HEK293 (cell line): ENCODE measurements around the gene DNER.

Experiments
- KLF8 ChIP-seq: fragments of 450-650 bp; formaldehyde crosslinking; IDR thresholded peaks from 2 replicates; pipeline ENCODE4 v1.5.1; 2016; ENCODE audit warnings: missing biosample characterization, missing genetic modification characterization
- YY1 ChIP-seq: fragments of 450-650 bp; formaldehyde crosslinking; IDR thresholded peaks from 2 replicates; pipeline ENCODE4 v1.5.1; 2018; ENCODE audit warnings: missing biosample characterization, missing genetic modification characterization
- ZNF155 ChIP-seq: fragments of 450-650 bp; formaldehyde crosslinking; IDR thresholded peaks from 2 replicates; pipeline ENCODE4 v1.5.1; 2016; ENCODE audit warnings: missing biosample characterization, missing genetic modification characterization
- ZNF184 ChIP-seq: fragments of 450-650 bp; IDR thresholded peaks from 2 replicates; pipeline ENCODE4 v1.5.1; 2018; ENCODE audit warnings: missing biosample characterization, mild to moderate bottlenecking, missing genetic modification characterization
- ZNF416 ChIP-seq: fragments of 450-650 bp; formaldehyde crosslinking; IDR thresholded peaks from 2 replicates; pipeline ENCODE4 v1.5.1; 2016; ENCODE audit warnings: missing biosample characterization, missing genetic modification characterization
- ZNF561 ChIP-seq: fragments of 450-650 bp; IDR thresholded peaks from 2 replicates; pipeline ENCODE4 v1.5.1; 2018; ENCODE audit warnings: missing biosample characterization, missing genetic modification characterization, borderline replicate concordance
- ZNF837 ChIP-seq: fragments of 450-650 bp; formaldehyde crosslinking; IDR thresholded peaks from 2 replicates; pipeline ENCODE4 v1.5.1; 2016; ENCODE audit warnings: missing biosample characterization, missing genetic modification characterization
- ZXDB ChIP-seq: fragments of 450-650 bp; formaldehyde crosslinking; IDR thresholded peaks from 2 replicates; pipeline ENCODE4 v1.5.1; 2016; ENCODE audit warnings: missing biosample characterization, missing genetic modification characterization
- TF ChIP-seq, protein P1 (sequence below): fragments of 450-650 bp; formaldehyde crosslinking; IDR thresholded peaks from 2 replicates; pipeline ENCODE4 v1.5.1; 2016; ENCODE audit warnings: missing biosample characterization, missing genetic modification characterization, low read depth
- TF ChIP-seq, protein P2 (sequence below): fragments of 450-650 bp; formaldehyde crosslinking; IDR thresholded peaks from 2 replicates; pipeline ENCODE4 v1.5.1; 2016; ENCODE audit warnings: missing biosample characterization, missing genetic modification characterization
- TF ChIP-seq, protein P3 (sequence below): fragments of 450-650 bp; IDR thresholded peaks from 2 replicates; pipeline ENCODE4 v1.5.1; 2018; ENCODE audit warnings: missing biosample characterization, mild to moderate bottlenecking, missing genetic modification characterization

DNA sequence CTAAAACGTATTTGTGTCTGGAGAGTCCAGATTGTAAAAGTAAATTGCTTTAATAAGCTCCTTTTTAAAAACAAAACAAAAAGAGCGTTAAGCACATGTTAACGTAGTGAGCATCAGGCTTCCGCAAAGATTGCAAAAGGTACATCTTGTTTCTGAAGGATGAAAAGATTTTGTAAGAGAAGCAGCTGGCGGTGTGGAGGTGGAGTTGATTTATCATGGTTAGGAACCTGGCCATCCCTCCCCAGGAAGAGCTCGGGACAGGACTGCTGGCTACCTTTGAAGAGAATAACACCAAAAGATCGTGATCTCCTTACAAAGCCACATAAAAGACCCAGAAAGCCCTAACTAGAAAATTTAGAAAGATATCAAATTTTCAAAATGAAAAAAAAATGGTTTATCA, 132.2 kb downstream of the DNER start:
- TF ChIP-seq, protein P1, sequence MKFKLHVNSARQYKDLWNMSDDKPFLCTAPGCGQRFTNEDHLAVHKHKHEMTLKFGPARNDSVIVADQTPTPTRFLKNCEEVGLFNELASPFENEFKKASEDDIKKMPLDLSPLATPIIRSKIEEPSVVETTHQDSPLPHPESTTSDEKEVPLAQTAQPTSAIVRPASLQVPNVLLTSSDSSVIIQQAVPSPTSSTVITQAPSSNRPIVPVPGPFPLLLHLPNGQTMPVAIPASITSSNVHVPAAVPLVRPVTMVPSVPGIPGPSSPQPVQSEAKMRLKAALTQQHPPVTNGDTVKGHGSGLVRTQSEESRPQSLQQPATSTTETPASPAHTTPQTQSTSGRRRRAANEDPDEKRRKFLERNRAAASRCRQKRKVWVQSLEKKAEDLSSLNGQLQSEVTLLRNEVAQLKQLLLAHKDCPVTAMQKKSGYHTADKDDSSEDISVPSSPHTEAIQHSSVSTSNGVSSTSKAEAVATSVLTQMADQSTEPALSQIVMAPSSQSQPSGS (tag by site-specific recombination): no peak
- no peak for TF ChIP-seq ZNF837 (tag by site-specific recombination)
- no peak for TF ChIP-seq ZNF184 (tag by site-specific recombination)
- no peak for TF ChIP-seq YY1 (tag by site-specific recombination)
- no peak for TF ChIP-seq ZNF416
- TF ChIP-seq, protein P2, sequence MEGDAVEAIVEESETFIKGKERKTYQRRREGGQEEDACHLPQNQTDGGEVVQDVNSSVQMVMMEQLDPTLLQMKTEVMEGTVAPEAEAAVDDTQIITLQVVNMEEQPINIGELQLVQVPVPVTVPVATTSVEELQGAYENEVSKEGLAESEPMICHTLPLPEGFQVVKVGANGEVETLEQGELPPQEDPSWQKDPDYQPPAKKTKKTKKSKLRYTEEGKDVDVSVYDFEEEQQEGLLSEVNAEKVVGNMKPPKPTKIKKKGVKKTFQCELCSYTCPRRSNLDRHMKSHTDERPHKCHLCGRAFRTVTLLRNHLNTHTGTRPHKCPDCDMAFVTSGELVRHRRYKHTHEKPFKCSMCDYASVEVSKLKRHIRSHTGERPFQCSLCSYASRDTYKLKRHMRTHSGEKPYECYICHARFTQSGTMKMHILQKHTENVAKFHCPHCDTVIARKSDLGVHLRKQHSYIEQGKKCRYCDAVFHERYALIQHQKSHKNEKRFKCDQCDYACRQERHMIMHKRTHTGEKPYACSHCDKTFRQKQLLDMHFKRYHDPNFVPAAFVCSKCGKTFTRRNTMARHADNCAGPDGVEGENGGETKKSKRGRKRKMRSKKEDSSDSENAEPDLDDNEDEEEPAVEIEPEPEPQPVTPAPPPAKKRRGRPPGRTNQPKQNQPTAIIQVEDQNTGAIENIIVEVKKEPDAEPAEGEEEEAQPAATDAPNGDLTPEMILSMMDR: no peak
- TF ChIP-seq ZXDB: no peak
- TF ChIP-seq, protein P3, sequence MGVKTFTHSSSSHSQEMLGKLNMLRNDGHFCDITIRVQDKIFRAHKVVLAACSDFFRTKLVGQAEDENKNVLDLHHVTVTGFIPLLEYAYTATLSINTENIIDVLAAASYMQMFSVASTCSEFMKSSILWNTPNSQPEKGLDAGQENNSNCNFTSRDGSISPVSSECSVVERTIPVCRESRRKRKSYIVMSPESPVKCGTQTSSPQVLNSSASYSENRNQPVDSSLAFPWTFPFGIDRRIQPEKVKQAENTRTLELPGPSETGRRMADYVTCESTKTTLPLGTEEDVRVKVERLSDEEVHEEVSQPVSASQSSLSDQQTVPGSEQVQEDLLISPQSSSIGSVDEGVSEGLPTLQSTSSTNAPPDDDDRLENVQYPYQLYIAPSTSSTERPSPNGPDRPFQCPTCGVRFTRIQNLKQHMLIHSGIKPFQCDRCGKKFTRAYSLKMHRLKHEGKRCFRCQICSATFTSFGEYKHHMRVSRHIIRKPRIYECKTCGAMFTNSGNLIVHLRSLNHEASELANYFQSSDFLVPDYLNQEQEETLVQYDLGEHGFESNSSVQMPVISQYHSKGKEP (tag by site-specific recombination): no peak
- TF ChIP-seq ZNF155 (tag by site-specific recombination): no peak
- no peak for TF ChIP-seq KLF8
- TF ChIP-seq ZNF561 (tag by site-specific recombination): no peak
